ENCODE measurements around the gene PKMYT1. TPM values are rescaled to one million over a fixed set of nuclear protein-coding genes. Genes with fewer than 3 reads are reported as not detected.

Gene PKMYT1
- total and polyA plus RNA-seq, 9 of the 15 experiments (the other 6 are each of a cell fraction or from before 2014, with no cell fraction given), result 8.7 to 201 (median 37.8) TPM

DNA sequence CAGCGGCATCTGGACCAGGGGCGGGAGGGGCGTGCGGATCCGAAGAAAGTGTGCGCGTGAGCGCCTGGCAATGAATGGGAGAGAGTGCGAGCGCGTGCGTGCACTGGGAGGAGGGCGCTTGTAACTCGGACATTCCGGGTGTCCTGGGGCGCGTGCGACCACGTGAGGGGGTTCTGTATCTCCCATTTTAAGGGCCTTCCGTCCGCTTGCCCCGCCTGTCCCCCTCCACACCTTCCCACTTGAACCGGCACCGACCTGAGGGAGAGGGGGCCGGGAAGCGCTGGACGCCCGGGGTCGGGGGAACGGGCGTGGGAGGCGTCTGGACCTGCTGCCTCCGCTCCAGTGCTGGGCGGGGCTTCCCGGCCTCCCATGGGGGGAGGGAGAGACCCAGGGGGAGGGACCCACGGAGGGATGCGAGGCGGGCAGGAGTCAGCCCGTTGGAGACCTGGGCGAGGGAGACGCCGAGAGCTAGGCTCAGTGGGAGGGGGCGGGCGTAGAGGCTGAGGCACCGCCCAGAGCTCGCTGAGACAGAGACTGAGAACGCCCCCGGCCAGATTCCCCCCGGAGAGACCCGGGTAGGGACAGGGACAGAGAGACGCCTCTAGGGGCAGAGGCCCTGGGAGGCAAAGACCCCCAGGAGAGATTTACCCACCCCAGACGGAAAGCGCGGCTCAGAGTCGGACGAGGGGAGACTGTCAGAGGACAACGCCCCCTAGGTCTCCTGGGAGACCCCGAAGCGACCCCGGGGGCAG, 16.3 kb downstream of the PKMYT1 start, which contains the start of gene KREMEN2 (continued):
- TF ChIP-seq, protein P1, sequence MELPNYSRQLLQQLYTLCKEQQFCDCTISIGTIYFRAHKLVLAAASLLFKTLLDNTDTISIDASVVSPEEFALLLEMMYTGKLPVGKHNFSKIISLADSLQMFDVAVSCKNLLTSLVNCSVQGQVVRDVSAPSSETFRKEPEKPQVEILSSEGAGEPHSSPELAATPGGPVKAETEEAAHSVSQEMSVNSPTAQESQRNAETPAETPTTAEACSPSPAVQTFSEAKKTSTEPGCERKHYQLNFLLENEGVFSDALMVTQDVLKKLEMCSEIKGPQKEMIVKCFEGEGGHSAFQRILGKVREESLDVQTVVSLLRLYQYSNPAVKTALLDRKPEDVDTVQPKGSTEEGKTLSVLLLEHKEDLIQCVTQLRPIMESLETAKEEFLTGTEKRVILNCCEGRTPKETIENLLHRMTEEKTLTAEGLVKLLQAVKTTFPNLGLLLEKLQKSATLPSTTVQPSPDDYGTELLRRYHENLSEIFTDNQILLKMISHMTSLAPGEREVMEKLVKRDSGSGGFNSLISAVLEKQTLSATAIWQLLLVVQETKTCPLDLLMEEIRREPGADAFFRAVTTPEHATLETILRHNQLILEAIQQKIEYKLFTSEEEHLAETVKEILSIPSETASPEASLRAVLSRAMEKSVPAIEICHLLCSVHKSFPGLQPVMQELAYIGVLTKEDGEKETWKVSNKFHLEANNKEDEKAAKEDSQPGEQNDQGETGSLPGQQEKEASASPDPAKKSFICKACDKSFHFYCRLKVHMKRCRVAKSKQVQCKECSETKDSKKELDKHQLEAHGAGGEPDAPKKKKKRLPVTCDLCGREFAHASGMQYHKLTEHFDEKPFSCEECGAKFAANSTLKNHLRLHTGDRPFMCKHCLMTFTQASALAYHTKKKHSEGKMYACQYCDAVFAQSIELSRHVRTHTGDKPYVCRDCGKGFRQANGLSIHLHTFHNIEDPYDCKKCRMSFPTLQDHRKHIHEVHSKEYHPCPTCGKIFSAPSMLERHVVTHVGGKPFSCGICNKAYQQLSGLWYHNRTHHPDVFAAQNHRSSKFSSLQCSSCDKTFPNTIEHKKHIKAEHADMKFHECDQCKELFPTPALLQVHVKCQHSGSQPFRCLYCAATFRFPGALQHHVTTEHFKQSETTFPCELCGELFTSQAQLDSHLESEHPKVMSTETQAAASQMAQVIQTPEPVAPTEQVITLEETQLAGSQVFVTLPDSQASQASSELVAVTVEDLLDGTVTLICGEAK (IDR thresholded peaks at IDR 0.05), result no peak
- TF ChIP-seq, protein P1 (CRISPR knock-in tag; IDR thresholded peaks at IDR 0.05), result no peak
- TF ChIP-seq HDGF (IDR thresholded peaks at IDR 0.05) (no peak), ZNF175 (CRISPR knock-in tag; IDR thresholded peaks at IDR 0.05; ENCODE audit: low read depth) (no peak), CBX8 (IDR thresholded peaks at IDR 0.05; ENCODE audit: borderline replicate concordance, extremely low read depth, low read depth, low read length, poor library complexity, severe bottlenecking) (no peak), ZFP30 (CRISPR knock-in tag; IDR thresholded peaks at IDR 0.05; ENCODE audit: borderline replicate concordance) (no peak)
